ENCODE results near the gene PTPRK. TPM values are rescaled to one million over a fixed set of nuclear protein-coding genes. Genes with fewer than 3 reads are reported as not detected.

Gene PTPRK
- total and polyA plus RNA-seq, 4 donors: 12.1 to 61.2 (median 29.1) TPM

DNA sequence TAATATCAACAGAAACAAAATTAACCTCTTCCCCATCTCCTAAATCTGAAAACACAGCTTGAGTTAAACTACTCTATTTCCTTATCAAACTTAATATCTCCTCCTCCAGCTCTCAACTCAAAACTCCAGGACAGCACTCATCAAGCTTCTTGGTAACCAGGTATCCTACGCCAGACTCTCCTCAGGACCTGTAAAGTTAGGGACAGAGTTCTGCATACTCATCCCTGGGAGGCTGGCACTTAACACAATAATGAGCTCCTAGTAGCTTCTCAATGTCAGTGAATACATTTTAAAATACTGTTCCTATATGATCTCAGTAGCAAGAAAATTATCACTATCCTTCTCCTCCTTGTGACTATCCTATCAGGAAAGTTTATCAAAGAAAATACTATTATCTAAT, 240.3 kb downstream of the PTPRK start:
- Histone ChIP-seq H3K27ac (ENCODE audit: low read depth in 1 of 2, low read length in 2 of 2) (no peak overlapping the region), H3K27me3 (ENCODE audit: control insufficient read depth in 4 of 4, insufficient read depth in 4 of 4, low read length in 3 of 4) (no peaks in the 10 kb centered on the region), H3K4me3 (ENCODE audit: low read depth in 1 of 3, low read length in 3 of 3) (no peak overlapping the region), H3K9me3 (ENCODE audit: control insufficient read depth in 4 of 4, low read length in 3 of 4) (no peaks in the 10 kb centered on the region), H3K36me3 (ENCODE audit: control insufficient read depth in 4 of 4, insufficient read depth in 3 of 4, low read depth in 1 of 4, low read length in 3 of 4) (no peaks in the 10 kb centered on the region), H3K9ac (ENCODE audit: low read depth in 1 of 2, low read length in 2 of 2) (no peak overlapping the region), H3K4me1 (ENCODE audit: control insufficient read depth in 4 of 4, insufficient read depth in 4 of 4, low read length in 3 of 4) (peaks cover 3 to 20% (median 10%) of the 10 kb centered on the region in 4 donors)
- no peak for DNase-seq (ENCODE audit: low spot score)
- TF ChIP-seq HNF4G (IDR thresholded peaks at IDR 0.05) (no peak), YY1 (IDR thresholded peaks at IDR 0.05) (no peak), FOXA2 (IDR thresholded peaks at IDR 0.05) (no peak), RAD21 (IDR thresholded peaks at IDR 0.05) (no peak)
- TF ChIP-seq, protein P1, sequence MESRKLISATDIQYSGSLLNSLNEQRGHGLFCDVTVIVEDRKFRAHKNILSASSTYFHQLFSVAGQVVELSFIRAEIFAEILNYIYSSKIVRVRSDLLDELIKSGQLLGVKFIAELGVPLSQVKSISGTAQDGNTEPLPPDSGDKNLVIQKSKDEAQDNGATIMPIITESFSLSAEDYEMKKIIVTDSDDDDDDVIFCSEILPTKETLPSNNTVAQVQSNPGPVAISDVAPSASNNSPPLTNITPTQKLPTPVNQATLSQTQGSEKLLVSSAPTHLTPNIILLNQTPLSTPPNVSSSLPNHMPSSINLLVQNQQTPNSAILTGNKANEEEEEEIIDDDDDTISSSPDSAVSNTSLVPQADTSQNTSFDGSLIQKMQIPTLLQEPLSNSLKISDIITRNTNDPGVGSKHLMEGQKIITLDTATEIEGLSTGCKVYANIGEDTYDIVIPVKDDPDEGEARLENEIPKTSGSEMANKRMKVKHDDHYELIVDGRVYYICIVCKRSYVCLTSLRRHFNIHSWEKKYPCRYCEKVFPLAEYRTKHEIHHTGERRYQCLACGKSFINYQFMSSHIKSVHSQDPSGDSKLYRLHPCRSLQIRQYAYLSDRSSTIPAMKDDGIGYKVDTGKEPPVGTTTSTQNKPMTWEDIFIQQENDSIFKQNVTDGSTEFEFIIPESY (IDR thresholded peaks at IDR 0.05): no peak
- TF ChIP-seq, protein P2, sequence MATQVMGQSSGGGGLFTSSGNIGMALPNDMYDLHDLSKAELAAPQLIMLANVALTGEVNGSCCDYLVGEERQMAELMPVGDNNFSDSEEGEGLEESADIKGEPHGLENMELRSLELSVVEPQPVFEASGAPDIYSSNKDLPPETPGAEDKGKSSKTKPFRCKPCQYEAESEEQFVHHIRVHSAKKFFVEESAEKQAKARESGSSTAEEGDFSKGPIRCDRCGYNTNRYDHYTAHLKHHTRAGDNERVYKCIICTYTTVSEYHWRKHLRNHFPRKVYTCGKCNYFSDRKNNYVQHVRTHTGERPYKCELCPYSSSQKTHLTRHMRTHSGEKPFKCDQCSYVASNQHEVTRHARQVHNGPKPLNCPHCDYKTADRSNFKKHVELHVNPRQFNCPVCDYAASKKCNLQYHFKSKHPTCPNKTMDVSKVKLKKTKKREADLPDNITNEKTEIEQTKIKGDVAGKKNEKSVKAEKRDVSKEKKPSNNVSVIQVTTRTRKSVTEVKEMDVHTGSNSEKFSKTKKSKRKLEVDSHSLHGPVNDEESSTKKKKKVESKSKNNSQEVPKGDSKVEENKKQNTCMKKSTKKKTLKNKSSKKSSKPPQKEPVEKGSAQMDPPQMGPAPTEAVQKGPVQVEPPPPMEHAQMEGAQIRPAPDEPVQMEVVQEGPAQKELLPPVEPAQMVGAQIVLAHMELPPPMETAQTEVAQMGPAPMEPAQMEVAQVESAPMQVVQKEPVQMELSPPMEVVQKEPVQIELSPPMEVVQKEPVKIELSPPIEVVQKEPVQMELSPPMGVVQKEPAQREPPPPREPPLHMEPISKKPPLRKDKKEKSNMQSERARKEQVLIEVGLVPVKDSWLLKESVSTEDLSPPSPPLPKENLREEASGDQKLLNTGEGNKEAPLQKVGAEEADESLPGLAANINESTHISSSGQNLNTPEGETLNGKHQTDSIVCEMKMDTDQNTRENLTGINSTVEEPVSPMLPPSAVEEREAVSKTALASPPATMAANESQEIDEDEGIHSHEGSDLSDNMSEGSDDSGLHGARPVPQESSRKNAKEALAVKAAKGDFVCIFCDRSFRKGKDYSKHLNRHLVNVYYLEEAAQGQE (IDR thresholded peaks at IDR 0.05): no peak
- WGBS: 97% methylated on average over 1 of the region's 1 CpG

DNA sequence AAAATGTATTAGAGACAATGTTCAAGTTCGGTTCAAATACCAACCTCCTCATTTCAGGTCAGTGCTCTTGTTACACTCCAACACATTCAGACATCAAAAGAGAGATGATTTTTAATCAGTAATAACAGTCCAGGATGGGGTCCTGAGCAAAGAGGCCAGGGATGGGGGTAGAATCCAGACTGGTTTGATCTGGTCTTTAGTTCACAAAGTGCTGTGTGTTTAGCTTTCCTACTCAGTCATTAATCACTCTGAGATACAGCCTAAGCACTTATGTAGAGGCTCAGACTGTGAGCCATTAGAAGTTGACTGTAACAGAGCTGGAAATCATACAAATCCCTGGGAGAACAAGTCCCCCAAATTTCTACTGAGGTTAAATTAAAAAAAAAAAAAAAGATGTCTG, 241.6 kb downstream of the PTPRK start:
- H3K36me3 ChIP-seq (ENCODE audit: control insufficient read depth in 4 of 4, insufficient read depth in 3 of 4, low read depth in 1 of 4, low read length in 3 of 4): no peaks in the 10 kb centered on the region
- H3K9ac ChIP-seq (ENCODE audit: low read depth in 1 of 2, low read length in 2 of 2): no peak overlapping the region
- no peak for DNase-seq (ENCODE audit: low spot score)
- H3K27me3 ChIP-seq (ENCODE audit: control insufficient read depth in 4 of 4, insufficient read depth in 4 of 4, low read length in 3 of 4): no peaks in the 10 kb centered on the region
- no peak overlapping the region for H3K4me3 ChIP-seq (ENCODE audit: low read depth in 1 of 3, low read length in 3 of 3)
- no peaks in the 10 kb centered on the region for H3K9me3 ChIP-seq (ENCODE audit: control insufficient read depth in 4 of 4, low read length in 3 of 4)
- TF ChIP-seq EGR1 (IDR thresholded peaks at IDR 0.05; ENCODE audit: low read depth in 2 of 2) (no peak), TAF1 (conservative IDR thresholded peaks at IDR 0.05) (no peak)
- TF ChIP-seq, protein P3, sequence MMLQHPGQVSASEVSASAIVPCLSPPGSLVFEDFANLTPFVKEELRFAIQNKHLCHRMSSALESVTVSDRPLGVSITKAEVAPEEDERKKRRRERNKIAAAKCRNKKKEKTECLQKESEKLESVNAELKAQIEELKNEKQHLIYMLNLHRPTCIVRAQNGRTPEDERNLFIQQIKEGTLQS (IDR thresholded peaks at IDR 0.05): no peak
- no peak overlapping the region for H3K27ac ChIP-seq (ENCODE audit: low read depth in 1 of 2, low read length in 2 of 2)
- peaks cover 3 to 22% (median 11%) of the 10 kb centered on the region in 4 donors for H3K4me1 ChIP-seq (ENCODE audit: control insufficient read depth in 4 of 4, insufficient read depth in 4 of 4, low read length in 3 of 4)
- 90% methylated on average over 1 of the region's 1 CpG for WGBS

DNA sequence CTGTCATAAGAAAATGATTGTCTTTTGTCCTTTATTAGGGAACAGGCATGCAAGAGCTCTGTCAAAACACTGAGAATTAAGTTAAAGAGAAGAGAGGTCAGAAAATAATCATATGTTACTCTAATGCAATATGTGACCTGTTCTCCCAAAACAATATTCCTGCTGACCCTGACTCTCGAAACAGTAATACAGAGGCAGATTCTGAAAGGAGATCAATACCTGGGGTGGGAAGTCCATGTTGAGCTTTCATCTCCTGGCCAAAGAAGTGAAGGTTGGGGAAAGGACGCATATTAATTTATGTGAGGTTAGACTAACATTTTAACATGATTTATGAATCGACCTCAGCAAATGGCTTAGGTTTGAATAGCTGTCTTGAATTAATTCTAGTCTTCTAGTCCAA, 243.0 kb downstream of the PTPRK start:
- H3K4me1 ChIP-seq (ENCODE audit: control insufficient read depth in 4 of 4, insufficient read depth in 4 of 4, low read length in 3 of 4): peaks cover 3 to 22% (median 11%) of the 10 kb centered on the region in 4 donors
- H3K4me3 ChIP-seq (ENCODE audit: low read depth in 1 of 3, low read length in 3 of 3): no peak overlapping the region
- WGBS: 42% methylated on average over 3 of the region's 3 CpGs
- no peaks in the 10 kb centered on the region for H3K27me3 ChIP-seq (ENCODE audit: control insufficient read depth in 4 of 4, insufficient read depth in 4 of 4, low read length in 3 of 4)
- no peak for DNase-seq (ENCODE audit: low spot score)
- H3K27ac ChIP-seq (ENCODE audit: low read depth in 1 of 2, low read length in 2 of 2): no peak overlapping the region
- H3K9me3 ChIP-seq (ENCODE audit: control insufficient read depth in 4 of 4, low read length in 3 of 4): no peaks in the 10 kb centered on the region
- no peaks in the 10 kb centered on the region for H3K36me3 ChIP-seq (ENCODE audit: control insufficient read depth in 4 of 4, insufficient read depth in 3 of 4, low read depth in 1 of 4, low read length in 3 of 4)
- H3K9ac ChIP-seq (ENCODE audit: low read depth in 1 of 2, low read length in 2 of 2): no peak overlapping the region
- TF ChIP-seq GABPA (IDR thresholded peaks at IDR 0.05 in 1 of 2, conservative IDR thresholded peaks at IDR 0.05 in 1 of 2) (no peak), HNF4G (IDR thresholded peaks at IDR 0.05) (no peak), NR2F2 (IDR thresholded peaks at IDR 0.05) (no peak), HNF4A (conservative IDR thresholded peaks at IDR 0.05) (peak; percentile 50 to 72), TAF1 (conservative IDR thresholded peaks at IDR 0.05) (no peak), SP1 (IDR thresholded peaks at IDR 0.05) (no peak), RAD21 (IDR thresholded peaks at IDR 0.05) (peak in 1 of 2 donors; percentile 17)
- TF ChIP-seq, protein P1 (IDR thresholded peaks at IDR 0.05): no peak
- TF ChIP-seq, protein P2 (IDR thresholded peaks at IDR 0.05): no peak
- TF ChIP-seq, protein P4, sequence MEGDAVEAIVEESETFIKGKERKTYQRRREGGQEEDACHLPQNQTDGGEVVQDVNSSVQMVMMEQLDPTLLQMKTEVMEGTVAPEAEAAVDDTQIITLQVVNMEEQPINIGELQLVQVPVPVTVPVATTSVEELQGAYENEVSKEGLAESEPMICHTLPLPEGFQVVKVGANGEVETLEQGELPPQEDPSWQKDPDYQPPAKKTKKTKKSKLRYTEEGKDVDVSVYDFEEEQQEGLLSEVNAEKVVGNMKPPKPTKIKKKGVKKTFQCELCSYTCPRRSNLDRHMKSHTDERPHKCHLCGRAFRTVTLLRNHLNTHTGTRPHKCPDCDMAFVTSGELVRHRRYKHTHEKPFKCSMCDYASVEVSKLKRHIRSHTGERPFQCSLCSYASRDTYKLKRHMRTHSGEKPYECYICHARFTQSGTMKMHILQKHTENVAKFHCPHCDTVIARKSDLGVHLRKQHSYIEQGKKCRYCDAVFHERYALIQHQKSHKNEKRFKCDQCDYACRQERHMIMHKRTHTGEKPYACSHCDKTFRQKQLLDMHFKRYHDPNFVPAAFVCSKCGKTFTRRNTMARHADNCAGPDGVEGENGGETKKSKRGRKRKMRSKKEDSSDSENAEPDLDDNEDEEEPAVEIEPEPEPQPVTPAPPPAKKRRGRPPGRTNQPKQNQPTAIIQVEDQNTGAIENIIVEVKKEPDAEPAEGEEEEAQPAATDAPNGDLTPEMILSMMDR (IDR thresholded peaks at IDR 0.05; ENCODE audit: low read depth, low read length, missing input control): no peak

All from liver (tissue), 9 donors.